HCT116 (cell line): ENCODE measurements around the gene RENBP. TPM values are rescaled to one million over a fixed set of nuclear protein-coding genes. Genes with fewer than 3 reads are reported as not detected.

Experiments used
- ATAC-seq: fragments of 200-7000 bp; cut with Tn5 transposase; 2 replicates; pipeline ENCODE4 v1.9.1; 2020; ENCODE audit warnings: mild to moderate bottlenecking, moderate library complexity
- BruUV-seq: library from RNA; stranded (reverse); fragments of 400-500 nt; replicated peaks from 2 replicates; lab custom pipeline; 2021; lab: Mats Ljungman, UMichigan
- CTCF ChIA-PET: fragments of 300-600 bp; sonication (Branson Sonifier 250); formaldehyde crosslinking; loops from one replicate; lab custom pipeline; 2021; ENCODE audit warnings: antibody characterized with exemption; lab: Charles Lee
- POLR2A ChIA-PET: fragments of 300-600, 350-600 bp; sonication (Branson Sonifier 250); formaldehyde crosslinking; loops from one replicate; lab custom pipeline; 2021; ENCODE audit warnings: antibody characterized with exemption; lab: Charles Lee
- RAD21 ChIA-PET, 2 experiments: fragments of 300-600 bp; sonication (Branson Sonifier 250); formaldehyde crosslinking; loops; one replicate each; lab custom pipeline; 2023; ENCODE audit warnings: low total read pairs in 2 of 2; ENCODE audit not compliant: uncharacterized antibody in 2 of 2, unreplicated experiment in 2 of 2, low non-redundant PET in 1 of 2; lab: Charles Lee
- DNase-seq: peaks from one replicate; pipeline ENCODE4 v3.0.0-alpha.2; 2010; ENCODE audit warnings: low read depth, low spot score
- H2AFZ ChIP-seq: fragments of 200-600 bp; shearing (Covaris generic), sonication (generic); 2 replicates; pipeline ENCODE4 v1.6.1; 2017; ENCODE audit warnings: low read depth, mixed run types, mixed read lengths, antibody characterized with exemption, low read length; ENCODE audit not compliant: poor library complexity, severe bottlenecking
- H3K27ac ChIP-seq: 2 replicates; pipeline ENCODE4 v1.5.1; 2012; ENCODE audit warnings: low read depth, low read length
- H3K27me3 ChIP-seq: fragments of 200-600 bp; sonication (generic); 2 replicates; pipeline ENCODE4 v1.6.1; 2016; ENCODE audit warnings: mixed run types, low read length, mixed read lengths; ENCODE audit not compliant: insufficient read depth
- H3K36me3 ChIP-seq, 2 experiments: fragments of 200-500 bp in 1 of 2; fragments of 200-600 bp in 1 of 2; sonication (Bioruptor generic) in 1 of 2; sonication (generic) in 1 of 2; 2 replicates each; pipeline versions ENCODE4 v1.5.1 to v1.6.1; 2014 to 2016; ENCODE audit warnings: low read length in 2 of 2, inconsistent platforms in 1 of 2, mixed read lengths in 1 of 2, mixed run types in 1 of 2; ENCODE audit not compliant: insufficient read depth in 2 of 2, control insufficient read depth in 1 of 2
- H3K4me1 ChIP-seq, 2 experiments: fragments of 200-600 bp in 1 of 2; sonication (generic) in 1 of 2; 2 replicates each; pipeline versions ENCODE4 v1.5.1 to v1.6.1; 2012 to 2017; ENCODE audit warnings: low read length in 2 of 2, inconsistent platforms in 1 of 2, mild to moderate bottlenecking in 1 of 2, mixed read lengths in 1 of 2, mixed run types in 1 of 2, moderate library complexity in 1 of 2; ENCODE audit not compliant: insufficient read depth in 2 of 2, control insufficient read depth in 1 of 2
- H3K4me2 ChIP-seq: fragments of 200-600 bp; sonication (generic); 2 replicates; pipeline ENCODE4 v1.6.1; 2017; ENCODE audit warnings: mixed run types, low read length, mixed read lengths
- H3K4me3 ChIP-seq, 2 experiments: fragments of 200-600 bp in 1 of 2; sonication (generic) in 1 of 2; replicated peaks in 1 of 2; 2 replicates each; pipeline ENCODE4 v1.5.1; 2011 to 2016; ENCODE audit warnings: low read length in 2 of 2, control low read depth in 1 of 2, low read depth in 1 of 2, mild to moderate bottlenecking in 1 of 2, mixed read lengths in 1 of 2, mixed run types in 1 of 2
- H3K79me2 ChIP-seq: fragments of 200-600 bp; sonication (generic); 2 replicates; pipeline ENCODE4 v1.6.1; 2017; ENCODE audit warnings: mild to moderate bottlenecking, mixed run types, low read length, moderate library complexity, mixed read lengths; ENCODE audit not compliant: insufficient read depth
- H3K9ac ChIP-seq: fragments of 200-600 bp; sonication (generic); 2 replicates; pipeline ENCODE4 v1.6.1; 2016; ENCODE audit warnings: low read length, mixed read lengths
- H3K9me2 ChIP-seq: fragments of 200-600 bp; sonication (generic), shearing (Covaris generic); 2 replicates; pipeline ENCODE4 v1.6.1; 2017; ENCODE audit warnings: mixed run types, mild to moderate bottlenecking, moderate library complexity; ENCODE audit not compliant: insufficient read depth
- H3K9me3 ChIP-seq, 2 experiments: fragments of 200-500 bp in 1 of 2; fragments of 200-600 bp in 1 of 2; sonication (Bioruptor generic) in 1 of 2; sonication (generic) in 1 of 2; 2 replicates each; pipeline ENCODE4 v1.6.1; 2014 to 2017; ENCODE audit warnings: low read length in 2 of 2, mixed read lengths in 2 of 2, inconsistent platforms in 1 of 2, low read depth in 1 of 2, mild to moderate bottlenecking in 1 of 2, mixed run types in 1 of 2, moderate library complexity in 1 of 2; ENCODE audit not compliant: control insufficient read depth in 1 of 2, insufficient read depth in 1 of 2
- H4K20me1 ChIP-seq: fragments of 200-600 bp; sonication (generic), shearing (Covaris generic); 2 replicates; pipeline ENCODE4 v1.6.1; 2017; ENCODE audit warnings: mixed run types, mild to moderate bottlenecking, moderate library complexity; ENCODE audit not compliant: insufficient read depth
- ATF3 ChIP-seq: IDR thresholded peaks from 2 replicates; pipeline ENCODE4 v1.6.1; 2012
- CBX3 ChIP-seq: IDR thresholded peaks from 2 replicates; pipeline ENCODE4 v1.6.1; 2012; ENCODE audit warnings: low read depth
- CEBPB ChIP-seq: IDR thresholded peaks from 2 replicates; pipeline ENCODE4 v1.6.1; 2012; ENCODE audit warnings: low read depth
- CTCF ChIP-seq, 3 experiments: fragments of 200-600 bp in 1 of 3; sonication (generic) in 1 of 3; IDR thresholded peaks in 2 of 3; conservative IDR thresholded peaks in 1 of 3; 2 replicates each; pipeline ENCODE4 v1.5.1; 2012 to 2017; ENCODE audit warnings: low read depth in 2 of 3, low read length in 2 of 3, antibody characterized with exemption in 1 of 3, borderline replicate concordance in 1 of 3, control low read depth in 1 of 3, mild to moderate bottlenecking in 1 of 3, mixed read lengths in 1 of 3, mixed run types in 1 of 3, moderate library complexity in 1 of 3; ENCODE audit not compliant: insufficient read depth in 1 of 3
- ELF1 ChIP-seq: IDR thresholded peaks from 2 replicates; pipeline ENCODE4 v1.6.1; 2012; ENCODE audit warnings: low read depth, borderline replicate concordance
- EZH2phosphoT487 ChIP-seq: fragments of 200-600 bp; IDR thresholded peaks from 2 replicates; pipeline ENCODE4 v1.6.1; 2018; ENCODE audit warnings: antibody characterized with exemption, borderline replicate concordance
- FOSL1 ChIP-seq: IDR thresholded peaks from 2 replicates; pipeline ENCODE4 v1.6.1; 2012; ENCODE audit warnings: low read depth
- JUND ChIP-seq: IDR thresholded peaks from 2 replicates; pipeline ENCODE4 v1.6.1; 2012
- MAX ChIP-seq: IDR thresholded peaks from 2 replicates; pipeline ENCODE4 v1.6.1; 2012
- POLR2A ChIP-seq: IDR thresholded peaks from 2 replicates; pipeline ENCODE4 v1.7.0; 2011; ENCODE audit warnings: borderline replicate concordance; ENCODE audit not compliant: insufficient read depth, insufficient read length; ENCODE audit errors: extremely low read depth
- POLR2AphosphoS5 ChIP-seq: IDR thresholded peaks from 2 replicates; pipeline ENCODE4 v1.6.1; 2011; ENCODE audit warnings: mild to moderate bottlenecking, low read depth, low read length, moderate library complexity
- RAD21 ChIP-seq: IDR thresholded peaks from 2 replicates; pipeline ENCODE4 v1.6.1; 2012; ENCODE audit warnings: low read depth, mild to moderate bottlenecking
- REST ChIP-seq: IDR thresholded peaks from 2 replicates; pipeline ENCODE4 v1.6.1; 2012; ENCODE audit warnings: low read depth
- SIN3A ChIP-seq: IDR thresholded peaks from 2 replicates; pipeline ENCODE4 v1.6.1; 2012; ENCODE audit warnings: low read depth
- SRF ChIP-seq: IDR thresholded peaks from 2 replicates; pipeline ENCODE4 v1.6.1; 2012; ENCODE audit warnings: low read depth
- YY1 ChIP-seq: IDR thresholded peaks from 2 replicates; pipeline ENCODE4 v1.6.1; 2011; ENCODE audit warnings: low read length, low read depth, moderate library complexity, mild to moderate bottlenecking; ENCODE audit not compliant: insufficient replicate concordance; ENCODE audit errors: extremely low read depth
- ZBTB33 ChIP-seq: IDR thresholded peaks from 2 replicates; pipeline ENCODE4 v1.6.1; 2011; ENCODE audit warnings: mild to moderate bottlenecking, low read length, moderate library complexity; ENCODE audit not compliant: insufficient replicate concordance; ENCODE audit errors: extremely low read depth
- intact Hi-C: fragments of 100-400 bp; cut with micrococcal nuclease; formaldehyde crosslinking; loops from 2 replicates; pipeline ENCODE4 v1.10.0; 2022
- total RNA-seq: library from RNA; stranded (reverse); gene quantifications from one replicate; pipeline ENCODE4 v1.2.1, GENCODE V29; 2021; ENCODE audit not compliant: unreplicated experiment

The RENBP gene
- total RNA-seq, 1 experiment from 2014 or later: 1.3 TPM

- no peaks in the 10 kb centered on the region for H3K27me3 ChIP-seq
- ChIA-PET RAD21 (no interaction called here), CTCF (no interaction called here)
Measured at GRCh38 chrX:153931748-153932147, 12.7 kb downstream of the RENBP start.

More at GRCh38 chrX:153931748-153932147, 12.7 kb downstream of the RENBP start:
- H3K36me3 ChIP-seq: peaks cover 0 to 5% of the 10 kb centered on the region in 2 experiments; a peak in 2 of 4 replicates
- peaks cover 30% of the 10 kb centered on the region for H3K79me2 ChIP-seq
- TF ChIP-seq CTCF (IDR thresholded peaks at IDR 0.05 in 2 of 3, conservative IDR thresholded peaks at IDR 0.05 in 1 of 3; ENCODE audit: borderline replicate concordance in 1 of 3, insufficient read depth in 1 of 3, low read depth in 2 of 3, low read length in 2 of 3) (no peak), ATF3 (no peak), EZH2phosphoT487 (no peak), JUND (no peak), YY1 (no peak), REST (no peak), SRF (no peak), CEBPB (no peak), POLR2A (no peak), ZBTB33 (no peak), FOSL1 (no peak), CBX3 (no peak), ELF1 (no peak), MAX (no peak), POLR2AphosphoS5 (no peak), SIN3A (no peak), RAD21 (no peak)
- intact Hi-C loops: no loop called here
- H2AFZ ChIP-seq: no peak overlapping the region
- ATAC-seq (no peak), DNase-seq (no peak)
- H4K20me1 ChIP-seq: no peaks in the 10 kb centered on the region
- no peak overlapping the region for H3K4me3 ChIP-seq
- BruUV-seq: no TSS peak
- POLR2A ChIA-PET: no interaction called here
- H3K4me2 ChIP-seq: no peak overlapping the region
- no peak overlapping the region for H3K27ac ChIP-seq
- no peaks in the 10 kb centered on the region for H3K9me2 ChIP-seq
- H3K4me1 ChIP-seq: peaks cover 16 to 32% of the 10 kb centered on the region in 2 experiments
- no peaks in the 10 kb centered on the region for H3K9me3 ChIP-seq
- no peak overlapping the region for H3K9ac ChIP-seq
